ENCODE data around the gene SERPINA6.

GRCh38 chr14:94360945-94361565 lies 37.9 kb upstream of the SERPINA6 start:
- TF ChIP-seq CTCF (IDR thresholded peaks at IDR 0.05) (no peak), TCF7L2 (IDR thresholded peaks at IDR 0.05; ENCODE audit: low read depth, low read length) (no peak), POLR2AphosphoS5 (IDR thresholded peaks at IDR 0.05; ENCODE audit: low read depth, low read length) (no peak), REST (IDR thresholded peaks at IDR 0.05; ENCODE audit: insufficient read depth in 1 of 2, low read depth in 2 of 2, low read length in 1 of 2) (no peak)
